ENCODE data around the gene VWA1.

VWA1 gene

GRCh38 chr1:1489231-1489630 lies 53.7 kb downstream of the VWA1 start:
- no peak for DNase-seq

- no peak for DNase-seq
Measured at GRCh38 chr1:1489861-1490260, 54.4 kb downstream of the VWA1 start.

- DNase-seq = no peak
Measured at GRCh38 chr1:1490633-1491230, 55.2 kb downstream of the VWA1 start.

- no peak for DNase-seq
Measured at GRCh38 chr1:1491601-1492000, 56.1 kb downstream of the VWA1 start.
